Measurements from ENCODE around the gene TIGD2.

GRCh38 chr4:89160806-89161205 is 49.5 kb downstream of the TIGD2 start:
- TF ChIP-seq CTCF (IDR thresholded peaks at IDR 0.05): no peak
- no peak for TF ChIP-seq POLR2A (IDR thresholded peaks at IDR 0.05)
